ENCODE data around the gene CAMTA1.

- TF ChIP-seq, protein P1, sequence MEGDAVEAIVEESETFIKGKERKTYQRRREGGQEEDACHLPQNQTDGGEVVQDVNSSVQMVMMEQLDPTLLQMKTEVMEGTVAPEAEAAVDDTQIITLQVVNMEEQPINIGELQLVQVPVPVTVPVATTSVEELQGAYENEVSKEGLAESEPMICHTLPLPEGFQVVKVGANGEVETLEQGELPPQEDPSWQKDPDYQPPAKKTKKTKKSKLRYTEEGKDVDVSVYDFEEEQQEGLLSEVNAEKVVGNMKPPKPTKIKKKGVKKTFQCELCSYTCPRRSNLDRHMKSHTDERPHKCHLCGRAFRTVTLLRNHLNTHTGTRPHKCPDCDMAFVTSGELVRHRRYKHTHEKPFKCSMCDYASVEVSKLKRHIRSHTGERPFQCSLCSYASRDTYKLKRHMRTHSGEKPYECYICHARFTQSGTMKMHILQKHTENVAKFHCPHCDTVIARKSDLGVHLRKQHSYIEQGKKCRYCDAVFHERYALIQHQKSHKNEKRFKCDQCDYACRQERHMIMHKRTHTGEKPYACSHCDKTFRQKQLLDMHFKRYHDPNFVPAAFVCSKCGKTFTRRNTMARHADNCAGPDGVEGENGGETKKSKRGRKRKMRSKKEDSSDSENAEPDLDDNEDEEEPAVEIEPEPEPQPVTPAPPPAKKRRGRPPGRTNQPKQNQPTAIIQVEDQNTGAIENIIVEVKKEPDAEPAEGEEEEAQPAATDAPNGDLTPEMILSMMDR (IDR thresholded peaks at IDR 0.05; ENCODE audit: low read length), result no peak
- TF ChIP-seq EZH2phosphoT487 (IDR thresholded peaks at IDR 0.05; ENCODE audit: low read length), result no peak
- no peak for TF ChIP-seq EZH2 (optimal IDR thresholded peaks at IDR 0.05; ENCODE audit: low read depth, low read length)
Measured at GRCh38 chr1:6761196-6761737, 24.0 kb upstream of the CAMTA1 start.
